Heart left ventricle (tissue), 13 donors: ENCODE results near the gene TMED3.

ENCODE experiments used
- POLR2A ChIP-seq, 2 donors: fragments of 450-650 bp; IDR thresholded peaks; one replicate each; pipeline ENCODE4 v1.6.1; 2017; ENCODE audit warnings: antibody characterized with exemption in 2 of 2, mild to moderate bottlenecking in 2 of 2, moderate library complexity in 2 of 2
- TF ChIP-seq, protein P1 (sequence below), 12 donors: fragments of 200-600 bp; sonication (generic) in 4 of 12; IDR thresholded peaks; one replicate each; pipeline versions ENCODE4 v1.5.0 to v1.8.0; 2018 to 2022; ENCODE audit warnings: antibody characterized with exemption in 12 of 12, mild to moderate bottlenecking in 5 of 12
- donor health status: ischemic (EF 13 %, LVEDD 7.1; RV severe dilation, severe dysfunction).
- donor health status: DM: no; HTN: yes; CAD: no.
- donor health status: DM: no; HTN: no; CAD: no.
- donor health status: ischemic (EF 25% LVEDD 6.9; RV normal size, moderate dysfunction).
- donor health status: ischemic (EF 25% LVEDD 5.7; RV mildly dilated, moderate dysfunction).
- donor health status: ischemic (EF 35%, LVEDD 5.7; RV mildly dilated, moderate dysfunction).
- donor health status: nonischemic (EF 11% LVEDD 7.7; RV severe dilation, severe dysfunction).
- donor health status: DM: yes; HTN: yes; CAD: no.
- donor health status: PGD.
- donor health status: ischemic (EF 29% LVEDD 5.4; RV normal size, mild dysfunction).
- donor health status: nonischemic (EF 23%, LVEDD 6.1; RV moderate dilation, normal function).

DNA sequence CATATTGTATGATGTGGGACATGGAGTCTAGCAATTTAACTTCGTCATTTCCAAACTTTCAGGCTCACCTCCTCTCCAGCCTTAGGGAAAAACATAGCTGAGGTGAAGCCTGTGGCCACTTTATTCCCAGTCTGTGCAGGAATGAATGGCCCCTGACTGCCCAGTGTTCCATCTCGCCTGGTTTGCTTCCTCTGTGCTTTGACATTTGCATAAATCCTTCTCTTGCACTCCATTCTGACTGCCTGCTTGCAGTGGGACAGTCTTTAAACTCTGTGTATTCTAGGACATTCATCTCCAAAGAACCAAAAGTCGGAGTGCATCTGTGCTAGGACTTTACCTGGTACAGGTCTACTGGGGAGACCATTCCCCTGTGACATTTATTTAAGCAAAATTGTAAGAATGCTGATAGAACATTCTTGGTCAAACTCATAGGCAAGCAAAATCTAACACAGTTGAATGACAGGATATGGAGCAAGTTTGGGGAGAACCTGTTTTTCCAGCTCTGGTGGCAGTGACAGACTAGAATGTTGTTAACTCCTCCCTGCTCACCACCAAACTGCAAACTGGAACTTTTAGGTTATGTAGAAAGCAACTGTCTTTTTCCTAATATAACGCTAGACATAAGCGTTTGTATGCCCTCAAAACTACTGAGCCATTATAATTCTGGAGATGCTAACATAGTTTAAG is 22.1 kb downstream of the TMED3 start:
- TF ChIP-seq, protein P1, sequence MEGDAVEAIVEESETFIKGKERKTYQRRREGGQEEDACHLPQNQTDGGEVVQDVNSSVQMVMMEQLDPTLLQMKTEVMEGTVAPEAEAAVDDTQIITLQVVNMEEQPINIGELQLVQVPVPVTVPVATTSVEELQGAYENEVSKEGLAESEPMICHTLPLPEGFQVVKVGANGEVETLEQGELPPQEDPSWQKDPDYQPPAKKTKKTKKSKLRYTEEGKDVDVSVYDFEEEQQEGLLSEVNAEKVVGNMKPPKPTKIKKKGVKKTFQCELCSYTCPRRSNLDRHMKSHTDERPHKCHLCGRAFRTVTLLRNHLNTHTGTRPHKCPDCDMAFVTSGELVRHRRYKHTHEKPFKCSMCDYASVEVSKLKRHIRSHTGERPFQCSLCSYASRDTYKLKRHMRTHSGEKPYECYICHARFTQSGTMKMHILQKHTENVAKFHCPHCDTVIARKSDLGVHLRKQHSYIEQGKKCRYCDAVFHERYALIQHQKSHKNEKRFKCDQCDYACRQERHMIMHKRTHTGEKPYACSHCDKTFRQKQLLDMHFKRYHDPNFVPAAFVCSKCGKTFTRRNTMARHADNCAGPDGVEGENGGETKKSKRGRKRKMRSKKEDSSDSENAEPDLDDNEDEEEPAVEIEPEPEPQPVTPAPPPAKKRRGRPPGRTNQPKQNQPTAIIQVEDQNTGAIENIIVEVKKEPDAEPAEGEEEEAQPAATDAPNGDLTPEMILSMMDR (IDR thresholded peaks at IDR 0.05) = no peak
- no peak for TF ChIP-seq POLR2A (IDR thresholded peaks at IDR 0.05)
